Stimulated activated CD4-positive, alpha-beta T cell treated with anti-CD3 and anti-CD28 coated beads, TNF-alpha, amount 100 ng/mL, for 48 hours (primary cell): ENCODE measurements around the gene R3HCC1L.

Source experiments
- DNase-seq, 3 donors: peaks; one replicate each; pipeline ENCODE4 v3.0.0-alpha.2; 2020; ENCODE audit warnings: low read depth in 3 of 3

Gene R3HCC1L

DNA sequence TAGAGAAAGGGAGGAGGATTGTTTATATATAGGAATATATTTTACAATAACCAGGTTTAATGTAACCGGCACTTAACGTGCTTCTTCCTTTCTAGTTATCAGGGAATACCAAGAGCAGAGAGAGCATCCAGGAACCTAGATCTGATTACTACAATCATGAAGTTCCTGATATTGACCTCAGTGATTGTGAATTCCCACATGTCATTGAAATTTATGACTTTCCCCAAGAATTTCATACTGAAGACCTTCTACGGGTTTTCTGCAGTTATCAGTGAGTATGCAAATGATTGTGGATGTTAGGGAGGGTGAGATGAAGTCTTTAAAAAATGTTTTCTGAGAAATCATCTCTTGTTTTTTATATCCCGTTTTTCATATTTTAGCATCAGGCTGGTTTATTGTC, 97.0 kb downstream of the R3HCC1L start:
- no peak for DNase-seq

- DNase-seq, result no peak
Observed at GRCh38 chr10:98235846-98236245, 101.4 kb downstream of the R3HCC1L start.

GRCh38 chr10:98236862-98237261, 102.4 kb downstream of the R3HCC1L start:
- no peak for DNase-seq

GRCh38 chr10:98238391-98238790, 103.9 kb downstream of the R3HCC1L start:
- no peak for DNase-seq

GRCh38 chr10:98240524-98240923, 106.1 kb downstream of the R3HCC1L start:
- DNase-seq, result no peak

GRCh38 chr10:98242823-98243222, 108.4 kb downstream of the R3HCC1L start:
- DNase-seq, result no peak

DNA sequence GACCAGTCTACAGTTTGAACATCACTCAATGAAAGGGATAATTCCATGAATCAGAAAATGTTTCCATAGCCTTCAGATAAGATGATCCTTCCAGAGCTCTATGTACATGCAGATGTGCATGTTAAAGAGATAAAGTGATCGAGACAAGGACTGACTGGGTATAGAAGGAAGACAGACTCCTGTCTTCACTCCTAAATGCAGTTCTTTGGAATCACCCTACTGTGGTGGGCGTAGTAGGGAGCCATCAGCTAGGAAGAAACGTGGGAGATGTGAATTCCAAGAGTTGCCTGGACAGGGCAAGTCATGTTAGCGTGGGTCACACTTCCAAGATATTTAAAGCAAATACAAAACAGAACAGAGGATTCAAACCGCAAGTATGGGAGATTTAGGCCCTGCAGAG, 109.7 kb downstream of the R3HCC1L start:
- no peak for DNase-seq

DNA sequence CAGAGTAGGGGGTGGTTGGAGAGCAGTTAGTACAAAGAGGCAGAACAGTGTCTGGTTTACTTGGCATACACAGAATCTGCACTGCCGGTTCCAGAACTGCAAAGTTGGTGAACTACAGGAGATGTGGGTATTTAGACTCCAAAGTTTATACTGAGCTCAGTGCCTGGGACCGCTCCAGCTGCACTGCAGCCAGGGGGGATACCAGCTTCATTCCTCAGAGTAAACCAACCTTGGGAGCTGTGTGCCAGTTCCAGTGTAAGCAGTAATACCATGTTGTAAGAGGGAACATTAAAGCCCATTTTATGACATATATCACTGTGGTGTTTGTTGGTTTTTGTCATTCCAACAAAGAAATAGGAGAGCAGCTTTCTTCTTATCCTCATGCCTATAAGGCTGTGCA, 110.1 kb downstream of the R3HCC1L start:
- DNase-seq, result no peak

DNA sequence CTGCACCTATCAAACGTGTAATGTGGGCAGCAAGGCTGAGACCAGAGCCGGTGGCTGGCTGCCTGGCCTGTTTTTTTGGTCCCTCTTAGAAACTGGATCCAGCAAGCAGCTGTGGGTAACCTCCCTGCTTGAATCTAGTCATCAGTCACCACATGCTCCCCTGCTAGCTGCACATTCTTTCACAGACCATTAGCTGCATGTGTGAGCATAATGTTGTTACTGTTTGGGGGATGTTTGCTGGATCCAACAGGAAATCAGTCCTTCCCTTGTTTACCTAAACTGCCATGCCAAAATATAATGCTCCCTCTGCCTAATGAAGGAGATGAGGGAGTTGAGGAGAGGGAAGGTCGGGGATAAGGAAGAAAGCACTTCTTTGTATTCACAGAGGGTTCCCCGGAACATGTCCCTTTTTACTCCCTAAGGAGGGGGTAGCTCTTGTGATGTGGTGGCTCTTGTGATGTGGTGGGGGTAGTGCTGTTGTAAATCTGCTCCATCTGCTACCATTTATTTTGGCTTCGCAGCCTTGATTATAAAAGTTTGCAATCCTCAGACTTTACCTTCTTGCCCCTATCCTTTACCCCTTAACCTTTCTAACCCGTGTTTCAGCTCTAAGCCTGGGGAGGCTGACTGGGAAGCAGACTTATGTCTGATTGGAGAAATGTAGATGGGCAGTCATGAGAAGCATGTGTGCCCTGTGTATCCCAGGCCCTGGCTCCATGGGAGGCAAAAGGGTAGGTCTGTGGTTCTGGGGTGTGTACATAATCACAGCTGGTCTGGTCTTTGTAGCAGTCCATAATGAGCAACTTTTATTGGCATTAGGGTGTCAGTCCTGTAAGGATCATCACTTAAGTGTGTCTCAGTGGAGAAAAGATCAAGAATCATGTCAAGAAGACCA, 112.7 kb downstream of the R3HCC1L start:
- DNase-seq, result no peak

- no peak for DNase-seq
Observed at GRCh38 chr10:98248018-98248417, 113.6 kb downstream of the R3HCC1L start.

- no peak for DNase-seq
Observed at GRCh38 chr10:98249134-98249533, 114.7 kb downstream of the R3HCC1L start.

DNA sequence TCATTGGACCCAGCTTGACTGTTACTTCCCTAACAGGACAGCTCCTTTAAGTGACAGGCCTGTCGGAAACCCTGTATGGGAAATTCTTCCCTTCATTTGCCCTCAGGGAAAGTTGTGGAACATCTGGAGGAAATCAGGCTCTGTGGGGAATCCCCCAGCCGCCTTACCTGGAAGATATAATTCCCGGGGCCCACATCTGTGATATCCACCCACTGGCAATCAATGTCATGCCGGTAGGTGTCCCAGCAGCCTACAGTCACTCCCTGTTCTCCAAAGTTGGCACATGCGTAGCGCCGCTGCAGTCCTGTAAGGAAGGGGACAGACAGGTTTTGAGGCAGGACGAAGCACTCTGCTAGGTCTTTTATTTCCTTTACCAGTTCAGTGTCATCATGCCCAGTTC, 116.9 kb downstream of the R3HCC1L start:
- no peak for DNase-seq

DNA sequence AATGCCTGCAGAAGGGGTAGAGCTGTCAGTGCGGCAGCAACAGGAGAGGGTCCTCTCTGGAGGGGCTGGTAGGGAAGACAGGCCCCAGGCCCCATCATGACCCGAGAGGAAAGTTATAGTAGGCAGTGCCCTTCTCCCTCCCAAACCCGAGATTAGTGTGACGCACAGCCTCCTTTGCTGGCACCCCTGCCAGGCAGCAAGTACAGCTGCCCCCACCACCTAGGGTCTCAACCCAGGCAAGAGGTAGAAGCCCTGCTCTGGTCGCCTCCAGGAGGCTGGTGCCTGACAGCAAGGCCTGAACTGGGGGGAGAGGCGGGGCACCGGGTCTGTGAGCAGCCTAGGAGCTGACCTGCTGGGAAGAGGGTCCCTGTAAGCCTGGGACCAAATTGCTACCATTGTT, 118.0 kb downstream of the R3HCC1L start:
- DNase-seq, result no peak

DNA sequence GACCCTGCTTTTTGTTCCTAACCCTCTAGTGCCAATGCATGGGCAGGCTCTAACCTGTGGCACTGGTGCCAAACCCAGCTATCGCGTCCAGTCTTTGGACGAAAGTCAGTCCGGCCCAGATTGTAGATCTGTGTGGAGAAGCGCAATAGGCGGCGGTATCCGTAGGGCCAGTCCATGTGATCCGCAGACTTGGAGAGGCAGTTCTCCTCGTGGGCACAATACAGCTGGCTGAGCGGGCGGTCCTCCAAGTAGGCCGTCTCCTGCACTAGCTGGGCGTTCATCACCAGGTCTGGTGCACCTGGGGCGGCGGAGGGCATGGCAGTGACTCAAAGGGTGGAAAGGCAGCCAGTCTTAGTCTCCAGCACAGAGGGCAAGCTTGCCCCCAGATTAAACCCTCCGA, 119.0 kb downstream of the R3HCC1L start:
- DNase-seq, result no peak

- DNase-seq, result no peak
Observed at GRCh38 chr10:98254234-98254974, 119.9 kb downstream of the R3HCC1L start.

DNA sequence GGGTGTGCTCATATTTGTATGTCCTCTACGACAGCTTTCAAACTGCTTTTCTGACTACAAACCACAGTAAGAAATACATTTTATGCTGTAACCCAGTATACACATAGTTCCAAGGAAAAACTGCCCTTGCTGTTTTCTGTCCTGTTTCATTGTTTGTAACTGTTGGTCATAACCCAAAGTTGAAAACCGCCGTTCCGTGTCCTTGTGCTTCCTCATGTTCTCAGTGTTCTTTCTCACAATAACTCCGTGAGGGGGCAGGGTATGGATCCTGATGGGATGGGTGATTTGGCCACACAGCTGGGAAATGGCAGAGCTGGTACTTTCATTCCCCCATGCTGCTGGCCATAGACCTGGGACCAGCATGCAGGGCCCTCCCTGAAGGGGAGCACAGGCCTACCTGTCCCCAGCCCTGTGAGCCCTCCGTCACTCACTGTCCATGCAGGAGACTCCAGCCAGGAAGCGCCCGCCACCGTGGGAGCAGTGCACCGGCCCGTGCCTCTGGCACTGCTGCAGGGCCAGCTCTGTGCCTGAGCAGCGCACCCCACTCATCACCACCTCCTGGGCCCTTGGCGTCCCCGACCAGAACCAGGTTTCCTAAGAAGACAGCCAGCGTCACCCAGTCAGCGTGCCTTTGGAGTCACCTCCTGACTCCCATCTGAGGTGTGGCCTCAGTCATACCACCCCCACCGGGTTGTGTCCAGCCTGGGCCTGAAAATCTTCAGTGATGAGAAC, 120.9 kb downstream of the R3HCC1L start:
- DNase-seq, result no peak

DNA sequence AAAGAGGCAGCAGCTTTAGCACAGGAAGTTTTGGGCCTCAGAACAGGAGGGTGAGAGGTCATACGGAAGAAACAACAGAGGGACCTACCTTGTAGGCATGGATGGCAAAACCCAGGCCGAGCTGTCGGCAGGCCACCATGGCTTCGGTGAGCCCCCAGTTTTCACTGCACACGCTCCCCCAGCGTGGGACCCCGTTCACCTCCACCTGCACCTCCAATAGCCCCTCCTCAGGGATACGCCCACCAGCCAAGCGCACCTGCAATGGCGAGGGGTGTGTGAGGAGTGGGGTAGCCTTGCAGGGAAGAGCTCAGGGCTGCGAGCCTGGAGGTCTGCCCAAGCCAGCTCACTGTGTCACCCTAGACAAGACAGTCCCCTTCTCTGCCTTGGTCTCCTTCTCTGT, 122.2 kb downstream of the R3HCC1L start:
- DNase-seq, result no peak

- DNase-seq, result no peak
Observed at GRCh38 chr10:98257198-98257597, 122.7 kb downstream of the R3HCC1L start.

GRCh38 chr10:98257961-98258360, 123.5 kb downstream of the R3HCC1L start:
- no peak for DNase-seq

DNA sequence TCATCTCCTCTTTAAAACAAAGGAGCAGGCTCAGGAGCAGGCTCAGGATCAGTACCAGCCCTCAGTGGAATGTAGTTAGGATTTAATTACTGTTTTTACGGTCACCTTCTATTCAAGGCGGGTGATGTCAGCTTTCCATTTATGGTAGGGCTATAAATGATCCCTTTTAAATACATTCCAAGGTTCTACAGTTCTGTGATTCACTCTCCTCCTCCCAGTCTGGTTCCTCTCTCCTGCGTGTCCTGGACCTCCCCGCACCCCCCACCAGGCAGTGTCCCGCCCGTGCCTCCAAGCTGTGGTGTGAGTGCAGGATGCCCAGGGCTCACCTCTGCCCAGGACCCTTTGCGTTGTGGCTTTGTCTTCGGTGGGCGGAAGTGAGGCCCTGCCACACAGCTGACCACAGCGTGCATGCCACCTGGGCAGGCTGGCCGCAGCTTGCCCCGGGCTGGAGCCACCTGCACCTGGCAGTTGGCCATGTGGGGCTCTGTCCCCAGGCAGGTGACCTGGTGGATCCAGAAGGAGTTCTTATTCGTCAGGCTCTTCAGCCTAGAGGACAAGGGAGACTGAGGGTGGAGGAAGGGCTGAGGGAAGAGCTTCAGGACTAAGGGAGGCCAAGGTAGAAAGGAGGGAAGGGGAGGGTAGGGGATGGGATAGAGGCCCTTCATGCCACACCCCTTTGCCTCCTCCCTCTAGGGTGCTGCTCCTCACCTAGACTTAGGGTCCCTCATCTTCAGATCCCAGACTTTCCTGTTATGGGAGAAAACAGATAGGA, 124.4 kb downstream of the R3HCC1L start:
- no peak for DNase-seq

- DNase-seq, result no peak
Observed at GRCh38 chr10:98259606-98260315, 125.3 kb downstream of the R3HCC1L start.
